Measurements from ENCODE around the gene NACC1. TPM values are rescaled to one million over a fixed set of nuclear protein-coding genes. Genes with fewer than 3 reads are reported as not detected.
A peak's percentile ranks its signal among the peaks of the same experiment; 100 is the strongest.

The NACC1 gene
- total and polyA plus RNA-seq, 2 of the 13 experiments (the other 11 are each of a cell fraction or from before 2014, with no cell fraction given): 31.8 to 42.3 TPM

- TF ChIP-seq ZNF317 (CRISPR knock-in tag; IDR thresholded peaks at IDR 0.05): peak; percentile 78
- TF ChIP-seq JARID2 (CRISPR knock-in tag; IDR thresholded peaks at IDR 0.05; ENCODE audit: insufficient replicate concordance): peak; percentile 75
- TF ChIP-seq, protein P1, sequence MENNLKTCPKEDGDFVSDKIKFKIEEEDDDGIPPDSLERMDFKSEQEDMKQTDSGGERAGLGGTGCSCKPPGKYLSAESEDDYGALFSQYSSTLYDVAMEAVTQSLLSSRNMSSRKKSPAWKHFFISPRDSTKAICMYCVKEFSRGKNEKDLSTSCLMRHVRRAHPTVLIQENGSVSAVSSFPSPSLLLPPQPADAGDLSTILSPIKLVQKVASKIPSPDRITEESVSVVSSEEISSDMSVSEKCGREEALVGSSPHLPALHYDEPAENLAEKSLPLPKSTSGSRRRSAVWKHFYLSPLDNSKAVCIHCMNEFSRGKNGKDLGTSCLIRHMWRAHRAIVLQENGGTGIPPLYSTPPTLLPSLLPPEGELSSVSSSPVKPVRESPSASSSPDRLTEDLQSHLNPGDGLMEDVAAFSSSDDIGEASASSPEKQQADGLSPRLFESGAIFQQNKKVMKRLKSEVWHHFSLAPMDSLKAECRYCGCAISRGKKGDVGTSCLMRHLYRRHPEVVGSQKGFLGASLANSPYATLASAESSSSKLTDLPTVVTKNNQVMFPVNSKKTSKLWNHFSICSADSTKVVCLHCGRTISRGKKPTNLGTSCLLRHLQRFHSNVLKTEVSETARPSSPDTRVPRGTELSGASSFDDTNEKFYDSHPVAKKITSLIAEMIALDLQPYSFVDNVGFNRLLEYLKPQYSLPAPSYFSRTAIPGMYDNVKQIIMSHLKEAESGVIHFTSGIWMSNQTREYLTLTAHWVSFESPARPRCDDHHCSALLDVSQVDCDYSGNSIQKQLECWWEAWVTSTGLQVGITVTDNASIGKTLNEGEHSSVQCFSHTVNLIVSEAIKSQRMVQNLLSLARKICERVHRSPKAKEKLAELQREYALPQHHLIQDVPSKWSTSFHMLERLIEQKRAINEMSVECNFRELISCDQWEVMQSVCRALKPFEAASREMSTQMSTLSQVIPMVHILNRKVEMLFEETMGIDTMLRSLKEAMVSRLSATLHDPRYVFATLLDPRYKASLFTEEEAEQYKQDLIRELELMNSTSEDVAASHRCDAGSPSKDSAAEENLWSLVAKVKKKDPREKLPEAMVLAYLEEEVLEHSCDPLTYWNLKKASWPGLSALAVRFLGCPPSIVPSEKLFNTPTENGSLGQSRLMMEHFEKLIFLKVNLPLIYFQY (CRISPR knock-in tag; IDR thresholded peaks at IDR 0.05; ENCODE audit: borderline replicate concordance): peak; percentile 99
- peak; percentile 69 for TF ChIP-seq PHF8 (CRISPR knock-in tag; IDR thresholded peaks at IDR 0.05)
- no peak for TF ChIP-seq SP140L (CRISPR knock-in tag; IDR thresholded peaks at IDR 0.05; ENCODE audit: borderline replicate concordance)
- no peak for TF ChIP-seq U2AF1 (optimal IDR thresholded peaks at IDR 0.05; ENCODE audit: low read depth, low read length)
- TF ChIP-seq ZBTB26 (CRISPR knock-in tag; IDR thresholded peaks at IDR 0.05; ENCODE audit: borderline replicate concordance): peak; percentile 95
- TF ChIP-seq, protein P2, sequence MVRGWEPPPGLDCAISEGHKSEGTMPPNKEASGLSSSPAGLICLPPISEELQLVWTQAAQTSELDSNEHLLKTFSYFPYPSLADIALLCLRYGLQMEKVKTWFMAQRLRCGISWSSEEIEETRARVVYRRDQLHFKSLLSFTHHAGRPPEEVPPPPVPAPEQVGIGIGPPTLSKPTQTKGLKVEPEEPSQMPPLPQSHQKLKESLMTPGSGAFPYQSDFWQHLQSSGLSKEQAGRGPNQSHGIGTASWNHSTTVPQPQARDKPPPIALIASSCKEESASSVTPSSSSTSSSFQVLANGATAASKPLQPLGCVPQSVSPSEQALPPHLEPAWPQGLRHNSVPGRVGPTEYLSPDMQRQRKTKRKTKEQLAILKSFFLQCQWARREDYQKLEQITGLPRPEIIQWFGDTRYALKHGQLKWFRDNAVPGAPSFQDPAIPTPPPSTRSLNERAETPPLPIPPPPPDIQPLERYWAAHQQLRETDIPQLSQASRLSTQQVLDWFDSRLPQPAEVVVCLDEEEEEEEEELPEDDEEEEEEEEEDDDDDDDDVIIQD (CRISPR knock-in tag; IDR thresholded peaks at IDR 0.05; ENCODE audit: low read depth): peak; percentile 77
- no peak for TF ChIP-seq ATF7 (IDR thresholded peaks at IDR 0.05)
- no peak for TF ChIP-seq ATF7 (CRISPR knock-in tag; IDR thresholded peaks at IDR 0.05)
- peak; percentile 64 for TF ChIP-seq CREM (IDR thresholded peaks at IDR 0.05)
- TF ChIP-seq CREM (CRISPR knock-in tag; IDR thresholded peaks at IDR 0.05): no peak
- TF ChIP-seq RXRB (CRISPR knock-in tag; IDR thresholded peaks at IDR 0.05; ENCODE audit: borderline replicate concordance): peak; percentile 77
- TF ChIP-seq ESRRA (CRISPR knock-in tag; IDR thresholded peaks at IDR 0.05; ENCODE audit: low read depth): peak; percentile 93
- peak; percentile 70; the same call in 1 of the 2 replicates for TF ChIP-seq ZNF724P (CRISPR knock-in tag; IDR thresholded peaks at IDR 0.05; ENCODE audit: borderline replicate concordance)
- TF ChIP-seq MAZ (IDR thresholded peaks at IDR 0.05; ENCODE audit: borderline replicate concordance, low read depth, low read length): peak; percentile 70; the same call in 1 of the 2 replicates
- peak; percentile 88 for TF ChIP-seq MAZ (CRISPR knock-in tag; IDR thresholded peaks at IDR 0.05; ENCODE audit: low read depth)
- TF ChIP-seq TAF15 (IDR thresholded peaks at IDR 0.05; ENCODE audit: low read depth, low read length, poor library complexity, severe bottlenecking): peak; percentile 30
- peak; percentile 33 for TF ChIP-seq IKZF4 (CRISPR knock-in tag; IDR thresholded peaks at IDR 0.05; ENCODE audit: borderline replicate concordance, low read depth, not compliant biosample characterization)
- TF ChIP-seq ZNF782 (CRISPR knock-in tag; IDR thresholded peaks at IDR 0.05; ENCODE audit: borderline replicate concordance): peak; percentile 52; the same call in 1 of the 2 replicates
These were observed 44.9 kb downstream of the NACC1 start (continued) for GRCh38 chr19:13162724-13163608.

Data from HepG2 (cell line).